ENCODE measurements around the gene ABHD12B. TPM values are rescaled to one million over a fixed set of nuclear protein-coding genes. Genes with fewer than 3 reads are reported as not detected.

ABHD12B gene
- total and polyA plus RNA-seq, 12 donors, result not detected

DNA sequence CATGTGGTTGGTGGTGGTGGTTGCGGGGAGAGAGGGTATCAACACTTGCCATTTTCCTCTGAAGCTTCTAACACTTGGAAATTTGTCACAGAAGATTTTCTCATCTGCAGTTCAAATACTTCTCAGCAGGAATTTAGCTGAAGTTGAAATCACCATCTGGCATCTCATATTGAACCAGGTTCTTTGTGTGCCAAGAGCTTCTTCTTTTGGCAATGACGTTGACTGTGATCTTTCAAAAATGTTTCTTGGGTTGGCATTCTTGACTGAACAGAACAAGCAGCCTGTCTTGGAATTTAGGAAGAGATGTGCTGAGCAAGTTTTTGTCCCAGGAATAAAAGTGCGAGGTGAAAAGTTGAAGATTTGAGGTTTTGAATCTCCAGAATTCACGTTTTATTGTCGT, 32.2 kb upstream of the ABHD12B start:
- peaks cover 0 to 6% (median 0%) of the 10 kb centered on the region in 9 donors for H3K4me1 ChIP-seq
- TF ChIP-seq, protein P1, sequence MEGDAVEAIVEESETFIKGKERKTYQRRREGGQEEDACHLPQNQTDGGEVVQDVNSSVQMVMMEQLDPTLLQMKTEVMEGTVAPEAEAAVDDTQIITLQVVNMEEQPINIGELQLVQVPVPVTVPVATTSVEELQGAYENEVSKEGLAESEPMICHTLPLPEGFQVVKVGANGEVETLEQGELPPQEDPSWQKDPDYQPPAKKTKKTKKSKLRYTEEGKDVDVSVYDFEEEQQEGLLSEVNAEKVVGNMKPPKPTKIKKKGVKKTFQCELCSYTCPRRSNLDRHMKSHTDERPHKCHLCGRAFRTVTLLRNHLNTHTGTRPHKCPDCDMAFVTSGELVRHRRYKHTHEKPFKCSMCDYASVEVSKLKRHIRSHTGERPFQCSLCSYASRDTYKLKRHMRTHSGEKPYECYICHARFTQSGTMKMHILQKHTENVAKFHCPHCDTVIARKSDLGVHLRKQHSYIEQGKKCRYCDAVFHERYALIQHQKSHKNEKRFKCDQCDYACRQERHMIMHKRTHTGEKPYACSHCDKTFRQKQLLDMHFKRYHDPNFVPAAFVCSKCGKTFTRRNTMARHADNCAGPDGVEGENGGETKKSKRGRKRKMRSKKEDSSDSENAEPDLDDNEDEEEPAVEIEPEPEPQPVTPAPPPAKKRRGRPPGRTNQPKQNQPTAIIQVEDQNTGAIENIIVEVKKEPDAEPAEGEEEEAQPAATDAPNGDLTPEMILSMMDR (IDR thresholded peaks at IDR 0.05), result no peak
- no peaks in the 10 kb centered on the region for H3K9me3 ChIP-seq
- H3K27ac ChIP-seq, result no peak overlapping the region
- intact Hi-C loops (cut with DNase I), result no loop called here
- H3K36me3 ChIP-seq, result no peaks in the 10 kb centered on the region
- H3K4me3 ChIP-seq, result no peak overlapping the region
- peaks cover 0 to 6% (median 0%) of the 10 kb centered on the region in 7 donors for H3K27me3 ChIP-seq
- WGBS, 2 donors, result 91 to 94% methylated on average over 5 of the region's 5 CpGs
- DNase-seq (no peak), ATAC-seq (no peak)

DNA sequence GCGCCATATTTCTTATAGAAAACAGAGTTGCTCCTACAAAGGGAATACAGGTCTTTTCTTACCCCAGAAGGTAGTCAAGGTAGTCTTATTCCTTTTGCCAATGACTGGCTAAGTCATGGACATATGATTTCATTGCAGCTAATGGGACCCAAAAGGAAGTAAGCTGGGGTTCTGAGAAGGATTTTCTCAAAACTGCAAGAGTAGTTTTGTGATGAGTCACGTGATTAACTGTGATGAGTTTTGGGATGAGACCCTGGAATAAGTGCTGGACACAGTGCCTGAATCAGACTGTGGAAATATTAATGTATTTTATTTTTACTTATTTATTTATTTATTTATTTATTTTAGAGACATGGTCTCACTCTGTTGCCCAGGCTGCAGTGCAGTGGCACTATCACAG, 27.5 kb upstream of the ABHD12B start:
- H3K36me3 ChIP-seq, result no peaks in the 10 kb centered on the region
- no peaks in the 10 kb centered on the region for H3K4me1 ChIP-seq
- H3K9me3 ChIP-seq, result no peaks in the 10 kb centered on the region
- intact Hi-C loops (cut with DNase I), result no loop called here
- DNase-seq (no peak), ATAC-seq (no peak)
- 96 to 98% methylated on average over 2 of the region's 2 CpGs for WGBS, 2 donors
- H3K4me3 ChIP-seq, result no peak overlapping the region
- no peak overlapping the region for H3K27ac ChIP-seq
- no peaks in the 10 kb centered on the region for H3K27me3 ChIP-seq
- TF ChIP-seq, protein P1 (IDR thresholded peaks at IDR 0.05), result no peak

GRCh38 chr14:50845166-50845565, 26.7 kb upstream of the ABHD12B start:
- H3K9me3 ChIP-seq, result no peaks in the 10 kb centered on the region
- ATAC-seq (no peak), DNase-seq (no peak)
- no peak overlapping the region for H3K27ac ChIP-seq
- 89 to 91% methylated on average over 3 of the region's 3 CpGs for WGBS, 2 donors
- intact Hi-C loops (cut with DNase I), result no loop called here
- H3K27me3 ChIP-seq, result no peaks in the 10 kb centered on the region
- TF ChIP-seq, protein P1 (IDR thresholded peaks at IDR 0.05), result no peak
- no peaks in the 10 kb centered on the region for H3K4me1 ChIP-seq
- H3K36me3 ChIP-seq, result no peaks in the 10 kb centered on the region
- H3K4me3 ChIP-seq, result no peak overlapping the region

DNA sequence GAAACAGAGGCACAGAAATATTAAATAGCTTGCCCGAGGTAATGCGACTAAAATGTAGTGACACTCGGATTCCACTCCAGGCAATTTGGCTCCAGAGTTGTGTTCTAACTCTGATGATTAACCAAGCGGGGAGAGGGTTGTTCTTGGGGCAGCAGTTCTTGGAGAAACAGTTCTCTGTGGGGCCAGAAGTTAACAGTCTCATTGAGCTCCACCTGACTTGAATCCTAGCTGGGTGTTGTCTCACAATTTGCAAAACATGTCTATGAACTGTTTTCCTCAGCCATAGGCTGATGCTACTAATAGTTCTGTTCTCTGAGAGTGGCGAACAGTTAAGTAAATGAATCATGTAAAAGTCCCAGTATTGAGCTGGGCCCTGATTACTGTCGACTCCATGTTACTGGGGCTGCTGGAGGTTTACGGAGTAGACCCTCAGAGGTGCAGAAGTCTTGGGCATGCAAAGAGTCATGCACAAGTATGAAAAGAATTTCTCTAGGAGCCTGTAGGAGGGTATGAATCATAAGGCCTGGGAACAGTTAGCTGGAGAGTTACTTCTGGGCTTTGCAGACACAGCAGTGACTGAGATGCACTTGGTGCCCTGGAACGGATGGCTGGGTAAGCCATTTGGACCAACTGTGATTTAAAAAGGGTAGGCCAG, 25.5 kb upstream of the ABHD12B start:
- no peak for ATAC-seq
- Histone ChIP-seq H3K4me1 (no peaks in the 10 kb centered on the region), H3K27ac (no peak overlapping the region), H3K9me3 (no peaks in the 10 kb centered on the region), H3K27me3 (no peaks in the 10 kb centered on the region), H3K36me3 (no peaks in the 10 kb centered on the region), H3K4me3 (no peak overlapping the region)
- 89% methylated on average over 8 of the region's 8 CpGs for WGBS, 2 donors
- no peak for DNase-seq
- TF ChIP-seq, protein P1 (IDR thresholded peaks at IDR 0.05), result no peak
- intact Hi-C loops (cut with DNase I), result no loop called here
